HG03354 (cell line): ENCODE measurements around the gene GTSE1.

Experiments
- ATAC-seq: cut with Tn5 transposase; IDR thresholded peaks from one replicate; pipeline ENCODE4 v1.9.1; 2021; ENCODE audit warnings: mild to moderate bottlenecking; ENCODE audit not compliant: unreplicated experiment, poor library complexity, severe bottlenecking

The GTSE1 gene

GRCh38 chr22:46348099-46348695, 51.5 kb downstream of the GTSE1 start:
- no peak for ATAC-seq

GRCh38 chr22:46349238-46349637, 52.6 kb downstream of the GTSE1 start:
- no peak for ATAC-seq

DNA sequence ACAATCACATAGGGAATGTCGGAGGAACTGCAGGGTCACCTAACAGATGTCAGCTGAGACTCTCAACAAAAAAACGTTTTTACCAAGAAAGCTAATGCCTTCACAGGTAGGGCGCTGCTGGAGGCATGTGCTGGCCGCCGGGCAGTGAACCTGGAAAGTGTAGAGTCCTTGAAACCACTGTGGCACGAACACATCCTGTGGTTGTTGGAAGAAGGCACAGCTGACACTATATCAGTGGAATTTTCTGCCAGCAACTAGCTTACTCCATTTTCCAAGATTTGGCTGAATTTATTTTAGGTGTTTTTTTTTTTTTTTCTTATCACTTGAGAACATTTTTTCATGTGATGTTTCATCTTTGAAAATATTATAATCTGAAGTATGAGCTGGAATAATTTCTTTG, 53.0 kb downstream of the GTSE1 start:
- ATAC-seq = no peak

- ATAC-seq = no peak
These were observed 53.5 kb downstream of the GTSE1 start for GRCh38 chr22:46350121-46350520.

- ATAC-seq = no peak
These were observed 54.0 kb downstream of the GTSE1 start for GRCh38 chr22:46350646-46351045.

DNA sequence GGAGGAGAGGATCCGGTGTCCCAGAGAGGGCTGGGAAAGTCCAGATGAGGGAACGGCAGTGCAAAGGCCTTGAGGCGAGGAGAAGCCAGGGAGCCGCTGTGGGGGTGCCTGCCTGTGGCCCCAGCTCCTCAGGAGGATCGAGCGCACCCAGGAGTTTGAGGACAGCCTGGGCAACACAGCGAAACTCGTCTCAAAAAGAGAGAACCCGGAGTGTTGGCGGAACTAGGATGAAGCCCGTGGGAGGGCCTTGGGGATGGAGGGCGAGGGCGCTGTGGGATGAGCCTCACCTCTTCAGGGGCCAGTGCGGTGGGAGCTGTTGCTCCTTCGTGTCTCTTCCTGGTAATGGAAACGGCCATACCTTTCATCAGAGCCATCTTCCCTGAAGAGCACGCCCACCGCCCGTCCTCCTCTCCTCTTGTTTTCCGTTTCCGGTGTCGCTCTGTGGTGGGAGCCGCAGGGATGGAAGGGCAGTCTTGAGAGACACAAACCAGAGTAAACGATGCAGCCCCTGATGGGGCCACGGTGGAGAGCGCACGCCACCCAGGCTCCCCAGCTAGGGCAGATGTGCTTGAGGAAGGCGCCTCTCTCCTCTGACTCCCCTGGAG, 54.6 kb downstream of the GTSE1 start:
- ATAC-seq = no peak

DNA sequence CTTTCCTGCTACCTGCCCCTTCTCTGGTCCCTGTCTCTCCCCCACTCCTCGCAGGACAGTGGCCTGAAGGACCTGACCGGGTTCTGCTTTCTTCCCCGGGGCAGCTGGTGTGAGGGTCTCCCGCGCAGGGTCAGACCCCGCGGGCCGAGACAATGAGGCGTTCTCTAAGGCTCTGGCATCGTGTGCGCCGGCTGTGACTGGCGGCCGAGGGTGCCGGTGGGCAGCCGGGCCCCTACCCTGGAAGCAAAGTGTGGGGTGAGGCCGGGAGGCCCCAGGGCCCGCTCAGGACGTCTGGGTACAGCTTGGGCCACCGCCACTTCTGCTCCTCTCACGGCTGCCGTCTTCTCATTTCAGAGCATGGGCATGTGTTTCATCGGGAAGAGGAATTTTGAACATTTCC, 55.1 kb downstream of the GTSE1 start:
- no peak for ATAC-seq

DNA sequence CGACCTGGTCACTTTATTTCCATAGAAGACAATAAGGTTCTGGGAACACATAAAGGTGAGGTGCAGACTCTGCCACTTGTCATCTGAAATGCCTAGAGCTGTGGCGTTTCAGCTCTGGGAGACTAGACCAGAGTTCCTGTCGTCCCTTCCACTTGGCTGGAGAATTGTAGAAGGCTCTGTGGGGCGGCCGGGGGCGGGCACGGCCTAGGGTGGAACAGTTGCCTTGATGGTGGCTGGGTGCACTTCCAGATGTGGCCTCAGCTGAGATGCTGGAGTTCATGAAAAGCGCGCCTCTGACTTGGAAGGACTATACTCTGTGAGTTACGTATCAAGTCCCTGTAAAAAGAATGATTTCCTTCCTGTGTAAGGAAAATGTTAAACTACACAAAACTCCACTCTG, 55.6 kb downstream of the GTSE1 start:
- no peak for ATAC-seq

DNA sequence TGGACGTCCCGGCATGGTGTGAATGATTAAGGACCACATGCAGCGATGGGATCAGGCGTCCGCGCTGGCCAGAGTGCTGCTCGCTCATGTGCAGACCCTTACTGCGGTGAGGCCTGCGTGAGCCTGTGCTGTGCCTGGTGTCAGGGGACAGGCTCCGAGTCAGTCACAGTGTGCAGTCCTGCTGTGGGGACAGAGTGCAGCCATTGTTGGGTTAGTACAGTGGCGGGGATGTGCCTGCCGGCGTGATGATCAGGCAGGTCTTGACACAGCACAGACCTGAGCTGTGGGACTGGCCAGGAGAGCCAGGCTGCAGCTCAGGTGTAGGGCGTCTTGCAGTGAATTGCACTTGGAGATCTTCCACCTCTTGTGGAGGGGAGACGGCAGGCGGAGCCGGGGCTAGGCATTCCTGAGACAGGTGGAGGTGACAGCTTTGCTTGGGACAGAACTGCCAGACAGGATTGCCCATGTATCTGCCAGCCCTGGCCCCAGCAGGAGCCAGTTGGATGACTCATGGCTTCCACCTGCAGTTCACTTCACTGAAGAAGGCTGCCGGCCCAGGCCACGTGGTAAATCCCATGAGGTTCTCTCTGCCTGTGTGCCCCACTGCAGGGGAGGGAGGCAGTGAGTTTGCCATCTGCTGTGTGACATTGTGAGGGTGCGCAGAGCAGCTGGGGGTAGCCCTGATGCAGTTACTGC, 56.2 kb downstream of the GTSE1 start:
- ATAC-seq = no peak

DNA sequence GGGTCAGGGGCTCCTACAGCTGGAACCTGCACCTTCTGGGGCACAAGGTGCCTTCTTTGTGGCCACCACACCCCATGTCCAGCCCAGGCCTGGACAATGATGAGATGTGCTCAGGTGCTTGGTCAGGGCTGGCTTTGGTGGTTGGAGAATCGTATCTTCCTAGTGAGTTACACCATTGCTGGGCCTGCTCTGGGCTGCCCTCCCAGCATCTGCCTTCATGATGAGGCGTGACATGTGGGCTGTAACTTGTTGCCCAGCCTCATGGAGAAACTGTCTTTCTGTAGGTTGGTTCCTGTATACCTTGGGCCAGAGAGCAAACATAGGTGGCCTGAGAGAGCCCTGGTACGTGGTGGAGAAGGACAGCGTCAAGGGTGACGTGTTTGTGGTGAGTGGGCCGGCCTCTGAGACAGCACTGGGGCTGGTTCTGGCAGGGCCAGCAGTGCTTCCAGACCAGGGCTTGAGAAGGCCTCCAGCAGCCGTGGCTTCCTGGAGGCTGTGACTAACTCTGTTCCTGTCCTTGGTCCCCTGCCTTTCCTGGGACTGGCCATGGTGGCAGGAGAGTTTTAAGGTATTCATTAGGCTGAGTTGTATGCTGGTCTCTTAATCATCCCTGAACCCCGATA, 56.9 kb downstream of the GTSE1 start:
- no peak for ATAC-seq

- no peak for ATAC-seq
These were observed 57.7 kb downstream of the GTSE1 start for GRCh38 chr22:46354176-46354992.

DNA sequence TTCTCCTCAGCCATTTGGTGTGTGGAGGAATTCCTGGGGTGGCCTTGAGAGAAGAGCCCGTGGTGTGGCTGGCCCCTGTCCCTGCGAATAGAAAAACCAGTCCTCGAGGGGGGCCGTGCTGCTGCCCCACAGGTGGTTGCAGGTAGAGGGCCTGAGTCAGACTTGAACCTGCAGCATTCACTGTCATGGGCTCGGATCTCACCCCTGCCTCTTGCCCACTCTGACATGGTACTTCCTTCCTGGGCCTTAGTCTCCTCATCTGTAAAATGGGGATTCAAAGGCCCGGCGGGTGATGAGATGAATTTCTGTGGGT, 58.3 kb downstream of the GTSE1 start:
- ATAC-seq = no peak

DNA sequence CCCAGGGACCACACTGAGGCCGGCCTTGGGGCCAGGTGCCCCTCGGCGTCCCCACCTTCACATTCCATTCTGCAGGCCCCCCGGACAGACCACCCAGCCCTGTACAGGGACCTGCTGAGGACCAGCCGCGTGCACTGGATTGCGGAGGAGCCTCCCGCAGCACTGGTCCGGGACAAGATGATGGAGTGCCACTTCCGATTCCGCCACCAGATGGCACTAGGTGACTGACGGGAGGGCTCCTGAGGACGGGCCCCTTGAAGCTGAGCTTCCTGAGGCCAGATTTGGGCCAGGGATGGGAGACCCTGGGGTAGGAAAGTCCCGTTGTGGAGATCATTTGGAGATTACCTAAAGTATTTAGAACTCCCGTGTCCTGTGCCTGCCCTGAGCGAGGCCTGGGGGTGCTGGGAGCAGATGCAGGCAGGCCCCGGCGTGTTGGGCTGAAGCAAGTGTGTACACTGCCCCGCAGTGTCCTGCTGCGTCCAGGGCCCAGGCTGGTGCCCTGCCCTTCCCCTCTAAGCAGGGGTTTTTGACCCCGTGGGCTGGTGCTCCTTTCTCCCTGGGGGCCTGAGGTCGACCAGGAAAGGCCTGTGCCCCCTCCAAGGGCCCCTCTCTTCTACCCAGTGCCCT, 58.8 kb downstream of the GTSE1 start:
- no peak for ATAC-seq

GRCh38 chr22:46355996-46356471, 59.4 kb downstream of the GTSE1 start:
- ATAC-seq = no peak

DNA sequence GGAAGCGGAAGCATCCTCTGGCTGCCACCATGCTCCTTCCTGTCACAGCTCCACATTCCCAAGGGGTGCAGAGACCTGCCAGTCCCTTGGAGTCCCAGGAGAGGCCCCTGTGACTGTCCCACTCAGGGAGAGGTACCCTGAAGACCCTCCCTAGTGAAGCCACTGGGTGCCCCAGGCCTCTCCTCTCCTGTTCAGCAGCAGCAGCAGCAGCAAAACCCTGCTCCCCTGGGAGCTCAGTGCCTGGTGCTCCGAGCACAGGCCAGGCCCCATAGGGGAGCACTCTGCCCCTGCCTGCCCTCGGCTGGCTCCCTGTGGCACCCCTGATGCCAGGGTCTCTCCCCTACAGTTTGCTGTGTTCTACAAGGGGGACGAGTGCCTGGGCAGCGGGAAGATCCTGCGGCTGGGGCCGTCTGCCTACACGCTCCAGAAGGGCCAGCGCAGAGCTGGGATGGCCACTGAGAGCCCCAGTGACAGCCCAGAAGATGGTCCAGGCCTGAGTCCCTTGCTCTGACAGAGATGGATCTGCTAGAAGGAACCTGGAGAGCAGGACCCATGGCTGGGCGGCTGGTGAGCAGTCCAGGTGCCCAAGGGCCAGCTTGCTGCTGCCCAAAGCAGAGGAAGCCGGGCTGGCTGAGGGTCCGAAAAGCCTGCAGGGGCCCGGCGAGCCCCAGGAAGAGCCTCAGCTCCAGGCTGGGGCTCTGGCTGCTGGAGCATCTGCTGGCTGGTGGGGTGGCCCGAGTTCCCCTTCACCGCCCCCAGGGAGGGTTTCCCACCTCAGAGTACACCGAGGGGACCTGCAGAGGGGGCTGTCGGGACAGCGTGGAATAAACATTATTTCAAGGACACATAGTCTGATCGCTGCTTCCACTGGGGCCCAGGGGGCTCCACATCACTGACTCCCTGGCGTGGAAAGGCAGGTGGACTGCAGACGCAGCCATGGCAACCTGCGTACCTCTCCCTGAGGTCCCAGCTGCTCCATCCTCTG, 60.1 kb downstream of the GTSE1 start:
- ATAC-seq = no peak

DNA sequence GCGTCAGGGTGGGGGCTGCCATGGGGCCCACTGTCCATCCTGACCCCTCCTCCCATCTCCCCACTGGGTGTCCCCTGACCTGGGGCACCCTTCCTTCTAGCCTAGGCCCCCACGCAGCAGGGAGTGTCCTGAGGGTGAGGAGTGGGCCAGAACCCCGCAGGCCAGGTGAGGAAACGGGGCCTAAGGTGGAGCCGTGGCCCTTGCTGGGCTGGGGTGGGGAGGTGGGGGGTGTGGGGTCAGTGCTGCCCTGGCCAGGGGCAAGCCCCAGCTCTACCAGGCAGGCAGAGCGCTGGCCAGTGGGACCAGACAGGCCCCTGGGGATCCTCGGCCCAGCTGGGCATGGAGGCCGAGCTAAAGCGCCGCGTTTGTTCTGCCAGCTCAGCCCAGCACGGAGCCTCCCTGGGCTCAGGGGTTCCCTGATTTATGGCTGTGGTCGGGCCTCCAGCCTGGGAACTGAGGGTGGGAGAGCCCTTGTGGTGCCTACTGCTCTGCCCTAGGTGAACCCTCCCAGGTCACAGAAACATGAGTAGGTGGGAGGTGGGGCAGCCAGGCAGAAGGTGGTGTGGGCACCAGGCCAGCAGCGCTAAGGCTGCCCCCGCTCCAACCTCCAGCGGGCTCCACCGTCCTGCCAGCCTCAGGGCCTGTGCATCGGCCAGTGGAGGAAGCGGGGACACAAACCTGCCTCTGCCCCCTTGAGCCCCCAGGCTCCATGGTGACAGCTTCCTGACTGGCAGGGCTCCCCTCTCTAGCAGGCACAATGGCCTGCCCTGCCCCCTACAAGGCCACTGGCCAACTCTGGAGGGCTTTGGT, 61.2 kb downstream of the GTSE1 start:
- ATAC-seq = no peak

DNA sequence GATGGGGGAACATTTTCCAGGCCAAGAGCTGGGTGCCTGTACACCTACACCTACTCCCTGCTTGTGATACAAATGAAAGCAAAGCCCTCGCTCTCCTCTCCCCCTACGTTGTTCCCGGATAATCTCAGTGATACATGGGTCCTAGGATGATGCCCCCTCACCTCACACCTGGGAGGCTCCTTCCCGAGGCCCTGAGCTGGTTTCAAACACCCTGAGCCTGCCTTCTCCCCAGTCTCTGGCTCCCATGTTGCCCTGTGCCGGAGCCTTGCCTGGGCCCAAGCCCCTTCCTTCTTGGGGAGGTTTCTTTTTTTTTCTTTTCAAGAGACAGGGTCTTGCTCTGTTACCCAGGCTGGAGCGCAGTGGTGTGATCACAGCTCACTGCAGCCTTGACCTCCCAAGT, 62.1 kb downstream of the GTSE1 start:
- ATAC-seq = no peak

DNA sequence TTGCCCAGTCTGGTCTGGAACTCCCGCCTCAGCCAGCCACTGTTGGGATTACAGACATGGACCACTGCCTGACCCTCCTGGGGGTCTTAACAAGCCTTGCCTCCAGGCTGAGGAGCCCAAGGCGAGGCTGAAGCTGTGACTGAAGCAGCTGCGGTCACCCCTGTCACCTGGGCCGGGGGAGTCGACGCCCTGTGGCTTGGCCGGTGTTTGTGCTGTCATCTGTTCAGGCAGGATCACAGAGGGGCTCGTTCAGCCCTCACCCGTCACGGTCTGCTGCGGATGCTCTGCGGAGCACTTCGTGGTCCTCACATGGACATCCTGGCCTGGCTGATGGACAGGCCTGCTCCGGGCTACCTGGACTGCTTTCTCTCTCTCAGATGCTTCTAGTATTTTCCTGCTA, 62.7 kb downstream of the GTSE1 start:
- no peak for ATAC-seq
